Activated gamma-delta T cell treated with Interleukin-2 at 50 U/mL for 16 hours (primary cell): ENCODE results near the gene CLEC2A.
"Not testable (repeated sequence)": the region's sequence is repeated elsewhere in the genome, so short reads cannot be mapped to it uniquely, and the experiment has no call there.

ENCODE experiments used
- DNase-seq: peaks from one replicate; pipeline ENCODE4 v3.0.0-alpha.2; 2020

Gene CLEC2A

DNA sequence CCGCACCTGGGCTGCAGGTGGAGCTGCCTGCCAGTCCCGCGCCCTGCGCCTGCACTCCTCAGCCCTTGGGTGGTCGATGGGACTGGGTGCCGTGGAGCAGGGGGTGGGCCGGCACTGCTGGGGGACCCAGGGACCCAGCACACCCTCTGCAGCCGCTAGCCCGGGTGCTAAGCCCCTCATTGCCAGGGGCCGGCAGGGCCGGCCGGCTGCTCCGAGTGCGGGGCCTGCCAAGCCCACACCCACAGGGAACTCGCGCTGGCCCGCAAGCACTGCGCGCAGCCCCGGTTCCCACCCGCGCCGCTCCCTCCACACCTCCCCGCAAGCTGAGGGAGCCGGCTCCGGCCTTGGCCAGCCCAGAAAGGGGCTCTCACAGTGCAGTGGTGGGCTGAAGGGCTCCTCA is 56.0 kb downstream of the CLEC2A start:
- DNase-seq, result not testable (repeated sequence)

DNA sequence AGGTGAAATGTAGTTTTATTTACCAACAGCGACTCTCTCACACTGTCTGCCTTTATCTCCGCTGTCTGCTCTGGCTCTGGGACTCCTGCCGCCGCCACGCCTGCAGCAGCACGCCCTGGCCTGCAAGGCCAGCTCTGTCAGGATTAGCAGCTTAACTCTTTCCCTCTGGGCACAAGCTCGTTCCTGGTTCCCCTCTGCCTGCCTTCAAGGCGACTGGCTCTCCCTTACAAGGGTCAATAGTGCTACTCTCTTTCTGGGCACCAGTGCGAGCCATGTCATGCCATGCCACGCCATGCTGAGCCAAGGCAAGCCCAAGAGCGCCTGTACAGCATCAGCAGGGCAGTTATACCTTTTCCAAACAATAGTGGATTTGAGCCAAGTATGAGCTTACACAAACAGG is 59.4 kb downstream of the CLEC2A start:
- no peak for DNase-seq

DNA sequence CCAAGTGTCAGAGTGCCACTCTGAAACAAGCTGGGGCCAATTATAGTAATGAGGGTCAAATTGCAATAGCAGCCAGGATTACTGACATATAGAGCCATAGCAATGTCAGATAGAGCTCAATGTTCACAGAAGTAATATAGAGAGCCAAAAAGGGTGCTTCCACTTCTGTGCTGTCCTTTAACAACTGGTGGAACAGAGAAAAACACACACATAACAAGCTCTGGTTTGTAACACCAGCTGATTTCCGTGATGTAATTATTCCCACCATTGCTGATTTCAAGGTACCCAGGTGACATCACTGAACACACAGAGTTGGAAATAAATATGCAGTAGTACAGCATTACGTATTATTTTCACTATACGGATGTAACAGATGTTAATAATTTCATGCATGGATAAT is 60.0 kb downstream of the CLEC2A start:
- DNase-seq, result no peak

DNA sequence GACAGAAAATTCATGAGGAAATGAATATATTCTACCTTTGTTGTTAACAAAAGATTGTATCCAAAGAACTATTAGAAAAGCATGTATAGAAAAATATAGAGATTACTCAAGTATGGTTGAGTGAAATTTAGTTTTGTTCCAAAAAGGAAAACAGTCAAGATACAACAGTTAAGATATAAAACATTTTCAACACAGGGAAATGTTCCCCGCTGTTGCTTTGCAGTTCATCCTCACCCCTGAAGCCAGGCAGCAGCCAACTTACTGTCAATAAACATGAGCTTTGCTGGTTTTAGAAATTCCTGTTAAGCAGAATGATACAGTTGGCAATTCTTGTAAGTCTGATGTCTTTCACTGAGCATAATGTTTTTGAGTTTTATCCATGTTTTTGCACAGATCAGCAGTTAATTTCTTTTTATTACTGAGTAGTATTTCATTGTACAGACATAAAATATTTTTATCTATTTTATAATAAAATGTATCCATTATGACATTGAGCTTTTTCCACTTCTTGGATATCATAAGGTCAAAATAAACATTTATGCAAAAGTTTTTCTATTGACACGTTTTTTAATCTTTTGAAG is 61.8 kb downstream of the CLEC2A start:
- DNase-seq, result no peak

- DNase-seq, result no peak
Observed at GRCh38 chr12:9869307-9870161, 62.6 kb downstream of the CLEC2A start, which contains the start of gene CLEC2B. Gene CLEC2B, minus strand, starts transcription at chr12:9869354.

GRCh38 chr12:9868951-9869306 is 63.2 kb downstream of the CLEC2A start:
- DNase-seq, result no peak

DNA sequence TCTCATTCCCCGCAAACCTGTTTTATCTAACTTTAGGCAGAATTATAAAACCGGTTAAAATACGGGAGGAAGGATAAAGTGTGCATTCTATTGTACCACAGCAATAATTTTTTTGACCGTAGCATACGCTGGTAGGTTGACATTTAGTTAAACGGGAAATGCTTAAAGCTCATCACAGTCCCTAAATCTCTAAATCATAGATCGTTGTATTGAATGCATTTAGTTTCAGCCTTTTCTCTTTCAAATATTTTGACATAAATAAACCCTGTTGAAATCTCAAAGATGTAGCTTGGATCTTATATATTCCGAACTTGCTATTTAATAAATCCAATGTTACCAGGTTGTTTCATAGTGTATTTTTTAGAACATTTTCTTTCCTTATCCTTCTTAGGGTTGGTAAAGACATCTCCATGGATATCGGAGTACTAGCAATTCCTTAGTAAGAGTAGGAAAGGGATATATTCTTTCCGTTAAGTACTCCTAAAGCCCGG is 63.8 kb downstream of the CLEC2A start:
- no peak for DNase-seq

DNA sequence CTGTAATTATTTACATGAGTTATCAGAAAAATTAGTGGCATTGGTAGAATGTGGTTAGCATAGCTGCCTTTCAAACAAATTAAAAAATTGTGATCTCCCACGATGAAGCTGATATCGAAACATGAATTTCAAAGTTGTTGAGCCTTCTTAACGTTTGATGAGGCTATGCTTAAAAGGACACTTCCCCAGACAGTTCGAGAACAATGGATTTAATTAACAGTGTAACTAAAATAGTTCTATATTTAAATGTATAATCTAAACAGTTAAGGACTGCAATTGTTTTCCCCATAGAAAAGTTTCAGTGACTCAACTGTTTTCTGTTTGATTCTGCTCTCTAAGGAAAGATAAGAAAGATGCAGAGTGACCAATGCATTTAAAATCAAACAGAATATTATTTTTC is 64.6 kb downstream of the CLEC2A start:
- DNase-seq, result no peak

- DNase-seq, result no peak
Observed at GRCh38 chr12:9866860-9867269, 65.3 kb downstream of the CLEC2A start.

- DNase-seq, result no peak
Observed at GRCh38 chr12:9864913-9865675, 67.1 kb downstream of the CLEC2A start.
